ENCODE data around the gene SLC25A11.
A peak's percentile ranks its signal among the peaks of the same experiment; 100 is the strongest.

- peak; percentile 27; the same call in 1 of the 2 replicates for TF ChIP-seq POLR2A (IDR thresholded peaks at IDR 0.05; ENCODE audit: low read depth, low read length)
- peak; percentile 85 for TF ChIP-seq POLR2AphosphoS5 (IDR thresholded peaks at IDR 0.05; ENCODE audit: low read depth, low read length)
- TF ChIP-seq TAF1 (IDR thresholded peaks at IDR 0.05; ENCODE audit: borderline replicate concordance, low read depth, low read length), result no peak
Observed at GRCh38 chr17:4942760-4943508, 3.1 kb upstream of the SLC25A11 start.

Measured in GM12892 (cell line).